ENCODE results near the gene ATG16L2.

- TF ChIP-seq CTCF (IDR thresholded peaks at IDR 0.05) (peak; percentile 90 to 95 (median 94)), POLR2A (IDR thresholded peaks at IDR 0.05) (no peak), POLR2AphosphoS5 (IDR thresholded peaks at IDR 0.05; ENCODE audit: insufficient read depth in 1 of 2, low read depth in 1 of 2) (peak; percentile 35 to 58)
Measured at GRCh38 chr11:72831521-72832300, 17.5 kb downstream of the ATG16L2 start.

All from vagina (tissue), 2 donors.